HepG2 (cell line): ENCODE data around the gene SPAG9. TPM values are rescaled to one million over a fixed set of nuclear protein-coding genes. Genes with fewer than 3 reads are reported as not detected.

ENCODE experiments used
- IRX3 ChIP-seq: sonication (generic); formaldehyde crosslinking; IDR thresholded peaks from 2 replicates; pipeline ENCODE4 v1.8.1; 2023; ENCODE audit warnings: mild to moderate bottlenecking, low read depth, missing genetic modification reagents, borderline replicate concordance
- NFKBIZ ChIP-seq: IDR thresholded peaks from 2 replicates; pipeline ENCODE4 v1.6.1; 2018; ENCODE audit warnings: missing genetic modification reagents, missing compliant biosample characterization
- RAD21 ChIP-seq: fragments of 450-650 bp; formaldehyde crosslinking; IDR thresholded peaks from 2 replicates; pipeline ENCODE4 v1.5.0; 2020; ENCODE audit warnings: mild to moderate bottlenecking
- RERE ChIP-seq: IDR thresholded peaks from 2 replicates; pipeline ENCODE4 v1.6.1; 2016; ENCODE audit warnings: low read depth, missing genetic modification reagents, missing compliant biosample characterization
- RFXANK ChIP-seq: IDR thresholded peaks from 2 replicates; pipeline ENCODE4 v1.6.1; 2016
- SETDB1 ChIP-seq: sonication (generic); formaldehyde crosslinking; IDR thresholded peaks from 2 replicates; pipeline ENCODE4 v1.5.1; 2020; ENCODE audit warnings: missing genetic modification reagents, mild to moderate bottlenecking, borderline replicate concordance
- ZNF142 ChIP-seq: sonication (generic); formaldehyde crosslinking; IDR thresholded peaks from 2 replicates; pipeline ENCODE4 v1.4.0; 2020; ENCODE audit warnings: missing genetic modification reagents
- ZNF441 ChIP-seq: sonication (generic); formaldehyde crosslinking; IDR thresholded peaks from 2 replicates; pipeline ENCODE4 v1.7.0; 2021; ENCODE audit warnings: missing genetic modification reagents, borderline replicate concordance
- ZNF691 ChIP-seq: sonication (generic); formaldehyde crosslinking; IDR thresholded peaks from 2 replicates; pipeline ENCODE4 v1.4.0; 2020; ENCODE audit warnings: missing genetic modification reagents, low read depth, mild to moderate bottlenecking, borderline replicate concordance
- ZNF773 ChIP-seq: sonication (generic); formaldehyde crosslinking; IDR thresholded peaks from 2 replicates; pipeline ENCODE4 v1.4.0; 2020; ENCODE audit warnings: missing genetic modification reagents, borderline replicate concordance
- ZNF850 ChIP-seq: sonication (generic); formaldehyde crosslinking; conservative IDR thresholded peaks from 2 replicates; pipeline ENCODE4 v1.9.0; 2021; ENCODE audit warnings: mild to moderate bottlenecking, missing genetic modification reagents
- polyA plus RNA-seq, 8 experiments: library from polyadenylated mRNA; depleted of rRNA in 3 of 8; stranded (reverse) in 7 of 8; unstranded in 1 of 8; fragments of >200 nt; fragmentation: Illumina TruSeq in 4 of 8; extraction: Trizol in 4 of 8; gene quantifications; 2 replicates each; pipeline versions ENCODE4 v1.2.1 to v1.2.3, GENCODE V29; 2011 to 2016; ENCODE audit warnings: low read depth in 4 of 8, missing spikeins in 1 of 8, mixed read lengths in 1 of 8; ENCODE audit not compliant: insufficient read depth in 1 of 8
- total RNA-seq, 5 experiments: library from RNA; depleted of rRNA; stranded (reverse); fragments of >200 nt; fragmentation: Illumina TruSeq; extraction: Trizol; gene quantifications; 2 replicates each; pipeline ENCODE4 v1.2.3, GENCODE V29; 2016; ENCODE audit warnings: low read depth in 1 of 5
- TF ChIP-seq, protein P1 (sequence below): sonication (generic); formaldehyde crosslinking; IDR thresholded peaks from 2 replicates; pipeline ENCODE4 v1.4.0; 2020; ENCODE audit warnings: mild to moderate bottlenecking, missing genetic modification reagents

The SPAG9 gene
- total and polyA plus RNA-seq, 2 of the 13 experiments (the other 11 are each of a cell fraction or from before 2014, with no cell fraction given), result 43.2 to 78.6 TPM

- TF ChIP-seq ZNF441 (CRISPR knock-in tag) (no peak; the same call in 1 of the 2 replicates), RFXANK (CRISPR knock-in tag) (peak; percentile 93), RAD21 (CRISPR knock-in tag) (0 out of 2 replicates have a peak, but pooled peaks have one; percentile 9), SETDB1 (CRISPR knock-in tag) (no peak), NFKBIZ (peak; percentile 60; the same call in 1 of the 2 replicates), ZNF691 (CRISPR knock-in tag) (no peak; the same call in 1 of the 2 replicates), ZNF142 (CRISPR knock-in tag) (no peak), RERE (CRISPR knock-in tag) (no peak), ZNF850 (CRISPR knock-in tag) (no peak), IRX3 (CRISPR knock-in tag) (no peak), ZNF773 (CRISPR knock-in tag) (no peak)
- TF ChIP-seq, protein P1, sequence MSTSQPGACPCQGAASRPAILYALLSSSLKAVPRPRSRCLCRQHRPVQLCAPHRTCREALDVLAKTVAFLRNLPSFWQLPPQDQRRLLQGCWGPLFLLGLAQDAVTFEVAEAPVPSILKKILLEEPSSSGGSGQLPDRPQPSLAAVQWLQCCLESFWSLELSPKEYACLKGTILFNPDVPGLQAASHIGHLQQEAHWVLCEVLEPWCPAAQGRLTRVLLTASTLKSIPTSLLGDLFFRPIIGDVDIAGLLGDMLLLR, result peak; percentile 17; the same call in 1 of the 2 replicates
Observed at GRCh38 chr17:50919321-50920040, 201.2 kb downstream of the SPAG9 start (continued).
